Caco-2 (cell line): ENCODE measurements around the gene ATAD2B. TPM values are rescaled to one million over a fixed set of nuclear protein-coding genes. Genes with fewer than 3 reads are reported as not detected.

Experiments
- BruUV-seq: library from RNA; stranded (reverse); fragments of 400-500 nt; replicated peaks from 2 replicates; lab custom pipeline; 2021; lab: Mats Ljungman, UMichigan
- CTCF ChIA-PET: fragments of 300-600 bp; sonication (Branson Sonifier 250); formaldehyde crosslinking; loops from one replicate; lab custom pipeline; 2022; ENCODE audit warnings: antibody characterized with exemption; lab: Charles Lee
- POLR2A ChIA-PET: fragments of 300-600 bp; sonication (Branson Sonifier 250); formaldehyde crosslinking; loops from one replicate; lab custom pipeline; 2022; ENCODE audit warnings: antibody characterized with exemption; lab: Charles Lee
- DNase-seq, 2 experiments: peaks; one replicate each; pipeline versions ENCODE4 v3.0.0 to v3.0.0-alpha.2; 2020 to 2022
- H3K27me3 ChIP-seq: replicated peaks from 2 replicates; pipeline ENCODE4 v1.6.0; 2011; ENCODE audit warnings: low read length; ENCODE audit not compliant: control insufficient read depth, insufficient read depth
- H3K36me3 ChIP-seq: 2 replicates; pipeline ENCODE4 v1.5.1; 2011; ENCODE audit warnings: low read length; ENCODE audit not compliant: control insufficient read depth, insufficient read depth
- H3K4me1 ChIP-seq: fragments of 250-450 bp; sonication (Bioruptor Pico); 2 replicates; pipeline ENCODE4 v1.5.1; 2020; ENCODE audit warnings: mild to moderate bottlenecking
- H3K4me3 ChIP-seq: 2 replicates; pipeline ENCODE4 v1.5.1; 2011; ENCODE audit warnings: low read depth, mild to moderate bottlenecking, control low read depth, low read length
- H3K9me3 ChIP-seq: fragments of 250-450 bp; sonication (Bioruptor Pico); 2 replicates; pipeline ENCODE4 v1.5.1; 2020; ENCODE audit warnings: mild to moderate bottlenecking, moderate library complexity
- H3K27ac Mint-ChIP-seq: one replicate; pipeline ENCODE4 v1.8.0; 2022; ENCODE audit warnings: mixed read lengths; ENCODE audit not compliant: unreplicated experiment
- H3K27me3 Mint-ChIP-seq: one replicate; pipeline ENCODE4 v1.8.0; 2022; ENCODE audit warnings: mixed read lengths; ENCODE audit not compliant: insufficient read depth, unreplicated experiment
- H3K36me3 Mint-ChIP-seq: one replicate; pipeline ENCODE4 v1.8.0; 2022; ENCODE audit warnings: mild to moderate bottlenecking, mixed read lengths; ENCODE audit not compliant: insufficient read depth, unreplicated experiment
- H3K4me1 Mint-ChIP-seq: one replicate; pipeline ENCODE4 v1.8.0; 2022; ENCODE audit warnings: low read depth, mixed read lengths; ENCODE audit not compliant: unreplicated experiment
- H3K4me3 Mint-ChIP-seq: one replicate; pipeline ENCODE4 v1.8.0; 2022; ENCODE audit warnings: mild to moderate bottlenecking, moderate library complexity, mixed read lengths; ENCODE audit not compliant: unreplicated experiment
- H3K9me3 Mint-ChIP-seq: one replicate; pipeline ENCODE4 v1.8.0; 2022; ENCODE audit warnings: mixed read lengths; ENCODE audit not compliant: unreplicated experiment
- intact Hi-C: fragments of 100-400 bp; cut with micrococcal nuclease; formaldehyde crosslinking; loops from one replicate; pipeline ENCODE4 v1.10.0; 2022; ENCODE audit not compliant: unreplicated experiment
- total RNA-seq: library from RNA; stranded (reverse); gene quantifications from 2 replicates; pipeline ENCODE4 v1.2.3, GENCODE V29; 2022
- TF ChIP-seq, protein P1 (sequence below), 2 experiments: fragments of 200-600 bp in 1 of 2; IDR thresholded peaks; 1 replicate in 1 of 2; 2 replicates in 1 of 2; pipeline versions ENCODE4 v1.5.1 to v1.8.0; 2011 to 2022; ENCODE audit warnings: antibody characterized with exemption in 1 of 2, control low read depth in 1 of 2, inconsistent platforms in 1 of 2, low read depth in 1 of 2, low read length in 1 of 2, mild to moderate bottlenecking in 1 of 2, moderate library complexity in 1 of 2; ENCODE audit not compliant: insufficient read depth in 1 of 2, severe bottlenecking in 1 of 2, unreplicated experiment in 1 of 2

Gene ATAD2B
- total RNA-seq, 1 experiment from 2014 or later = 32.1 TPM

DNA sequence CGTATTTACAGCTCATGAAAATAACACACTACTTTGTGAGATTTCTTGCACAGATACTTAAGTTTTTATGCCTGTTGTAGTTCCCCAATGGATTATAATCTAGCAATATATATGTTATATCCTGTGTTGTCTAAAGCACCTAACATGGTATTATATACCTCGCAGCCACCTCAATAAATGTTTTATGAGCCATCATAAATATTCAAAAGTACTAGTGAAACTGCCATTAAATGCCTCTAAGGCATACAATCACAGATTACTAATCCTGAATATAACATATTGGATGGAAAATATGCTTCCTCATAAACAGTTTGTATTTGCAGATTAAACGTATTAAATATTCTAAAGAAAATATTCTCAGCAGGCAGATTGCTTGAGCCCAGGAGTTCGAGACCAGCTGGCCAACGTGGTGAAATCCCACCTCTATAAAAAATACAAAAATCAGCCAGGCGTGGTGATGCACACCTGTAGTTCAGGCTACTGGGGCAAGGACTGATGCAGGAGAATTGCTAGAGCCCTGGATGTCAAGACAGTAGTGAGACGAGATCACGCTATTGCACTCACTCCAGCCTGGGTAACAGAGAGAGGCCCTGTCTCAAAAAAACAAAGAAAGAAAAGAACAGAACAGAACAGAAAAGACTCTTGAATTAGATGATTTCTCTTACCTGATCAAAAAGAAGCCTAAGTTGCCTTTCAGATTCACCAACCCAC lies 64.1 kb downstream of the ATAD2B start:
- H3K9me3 Mint-ChIP-seq = no peaks in the 10 kb centered on the region
- intact Hi-C loops = no loop called here
- no peaks in the 10 kb centered on the region for H3K4me1 Mint-ChIP-seq
- BruUV-seq = no TSS peak
- no peaks in the 10 kb centered on the region for H3K27me3 Mint-ChIP-seq
- no peaks in the 10 kb centered on the region for H3K4me1 ChIP-seq
- DNase-seq = no peak
- TF ChIP-seq, protein P1, sequence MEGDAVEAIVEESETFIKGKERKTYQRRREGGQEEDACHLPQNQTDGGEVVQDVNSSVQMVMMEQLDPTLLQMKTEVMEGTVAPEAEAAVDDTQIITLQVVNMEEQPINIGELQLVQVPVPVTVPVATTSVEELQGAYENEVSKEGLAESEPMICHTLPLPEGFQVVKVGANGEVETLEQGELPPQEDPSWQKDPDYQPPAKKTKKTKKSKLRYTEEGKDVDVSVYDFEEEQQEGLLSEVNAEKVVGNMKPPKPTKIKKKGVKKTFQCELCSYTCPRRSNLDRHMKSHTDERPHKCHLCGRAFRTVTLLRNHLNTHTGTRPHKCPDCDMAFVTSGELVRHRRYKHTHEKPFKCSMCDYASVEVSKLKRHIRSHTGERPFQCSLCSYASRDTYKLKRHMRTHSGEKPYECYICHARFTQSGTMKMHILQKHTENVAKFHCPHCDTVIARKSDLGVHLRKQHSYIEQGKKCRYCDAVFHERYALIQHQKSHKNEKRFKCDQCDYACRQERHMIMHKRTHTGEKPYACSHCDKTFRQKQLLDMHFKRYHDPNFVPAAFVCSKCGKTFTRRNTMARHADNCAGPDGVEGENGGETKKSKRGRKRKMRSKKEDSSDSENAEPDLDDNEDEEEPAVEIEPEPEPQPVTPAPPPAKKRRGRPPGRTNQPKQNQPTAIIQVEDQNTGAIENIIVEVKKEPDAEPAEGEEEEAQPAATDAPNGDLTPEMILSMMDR (IDR thresholded peaks at IDR 0.05; ENCODE audit: insufficient read depth in 1 of 2, low read depth in 1 of 2, low read length in 1 of 2, severe bottlenecking in 1 of 2, unreplicated experiment in 1 of 2) = no peak
- no peaks in the 10 kb centered on the region for H3K9me3 ChIP-seq
- H3K36me3 ChIP-seq = no peaks in the 10 kb centered on the region
- peaks cover 38% of the 10 kb centered on the region for H3K36me3 Mint-ChIP-seq
- no peaks in the 10 kb centered on the region for H3K27me3 ChIP-seq
- H3K4me3 Mint-ChIP-seq = no peak overlapping the region
- no peak overlapping the region for H3K4me3 ChIP-seq
- H3K27ac Mint-ChIP-seq = no peak overlapping the region
- ChIA-PET CTCF (no interaction called here), POLR2A (interaction anchor here (0.6 kb wide), 1 partner anchor 59 kb away, joined by 4 read pairs; no protein-coding TSS in a partner anchor)

DNA sequence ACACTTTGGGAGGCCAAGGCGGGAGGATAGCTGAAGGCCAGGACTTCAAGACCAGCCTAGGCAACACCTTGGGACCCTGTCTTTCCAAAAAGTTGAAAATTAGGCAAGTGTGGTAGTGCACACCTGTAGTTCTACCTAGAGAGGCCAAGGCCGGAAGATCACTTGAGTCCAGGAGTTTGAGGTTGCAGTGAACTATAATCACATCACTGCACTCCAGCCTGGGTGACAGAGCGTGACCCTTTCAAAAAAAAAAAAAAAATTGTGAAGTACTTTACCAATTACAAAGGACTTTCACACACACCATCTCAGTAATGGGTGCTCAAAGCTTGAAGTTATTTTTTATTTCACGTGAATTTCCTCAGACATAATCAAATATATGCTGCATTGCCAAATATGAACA lies 65.0 kb downstream of the ATAD2B start:
- Histone ChIP-seq H3K36me3 (no peaks in the 10 kb centered on the region), H3K4me3 (no peak overlapping the region), H3K4me1 (no peaks in the 10 kb centered on the region), H3K9me3 (no peaks in the 10 kb centered on the region), H3K27me3 (no peaks in the 10 kb centered on the region)
- Mint-ChIP-seq H3K9me3 (no peaks in the 10 kb centered on the region), H3K27me3 (no peaks in the 10 kb centered on the region), H3K4me1 (no peaks in the 10 kb centered on the region), H3K4me3 (no peak overlapping the region), H3K36me3 (peaks cover 33% of the 10 kb centered on the region), H3K27ac (no peak overlapping the region)
- ChIA-PET POLR2A (no interaction called here), CTCF (no interaction called here)
- DNase-seq = no peak
- TF ChIP-seq, protein P1 (IDR thresholded peaks at IDR 0.05; ENCODE audit: insufficient read depth in 1 of 2, low read depth in 1 of 2, low read length in 1 of 2, severe bottlenecking in 1 of 2, unreplicated experiment in 1 of 2) = no peak
- BruUV-seq = no TSS peak
- intact Hi-C loops = no loop called here

DNA sequence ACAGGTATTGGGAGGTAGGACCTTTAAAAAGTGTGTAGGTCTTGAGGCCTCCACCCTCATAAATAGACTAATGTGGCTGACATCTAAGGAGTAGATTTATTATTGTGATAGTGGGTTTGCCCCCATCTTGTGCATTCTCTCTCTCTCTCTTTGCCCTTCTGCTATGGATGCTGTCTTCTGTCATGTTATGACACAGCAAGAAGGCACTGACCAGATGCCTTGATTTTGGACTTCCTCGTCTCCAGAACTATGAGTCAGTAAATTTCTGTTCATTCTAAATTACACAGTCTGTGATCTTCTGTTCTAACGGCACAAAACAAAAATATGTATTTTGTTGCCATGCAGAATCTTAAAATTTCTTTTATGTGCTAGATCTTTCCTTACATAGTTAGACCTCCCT lies 66.9 kb downstream of the ATAD2B start:
- TF ChIP-seq, protein P1 (IDR thresholded peaks at IDR 0.05; ENCODE audit: insufficient read depth in 1 of 2, low read depth in 1 of 2, low read length in 1 of 2, severe bottlenecking in 1 of 2, unreplicated experiment in 1 of 2) = no peak
- no peak for DNase-seq
- ChIA-PET CTCF (no interaction called here), POLR2A (no interaction called here)
- Mint-ChIP-seq H3K4me3 (no peak overlapping the region), H3K36me3 (peaks cover 42% of the 10 kb centered on the region), H3K27me3 (no peaks in the 10 kb centered on the region), H3K27ac (no peak overlapping the region), H3K9me3 (no peaks in the 10 kb centered on the region), H3K4me1 (no peaks in the 10 kb centered on the region)
- H3K36me3 ChIP-seq = no peaks in the 10 kb centered on the region
- no peaks in the 10 kb centered on the region for H3K27me3 ChIP-seq
- H3K4me3 ChIP-seq = no peak overlapping the region
- no peaks in the 10 kb centered on the region for H3K9me3 ChIP-seq
- intact Hi-C loops = no loop called here
- H3K4me1 ChIP-seq = no peaks in the 10 kb centered on the region
- no TSS peak for BruUV-seq
